CD14-positive monocyte (primary cell): ENCODE data around the gene GRIK4. TPM values are rescaled to one million over a fixed set of nuclear protein-coding genes. Genes with fewer than 3 reads are reported as not detected.

Source experiments
- DNase-seq, 3 donors: peaks; one replicate each; pipeline ENCODE4 v3.0.0-alpha.2; 2011 to 2022
- H2AFZ ChIP-seq: 2 replicates; pipeline ENCODE4 v1.6.0; 2012; ENCODE audit warnings: mild to moderate bottlenecking, low read depth, low read length, inconsistent platforms; ENCODE audit not compliant: insufficient read depth, poor library complexity, severe bottlenecking
- H3K27ac ChIP-seq, 2 donors: 1 replicate in 1 of 2; 2 replicates in 1 of 2; pipeline ENCODE4 v1.5.1; 2012 to 2013; ENCODE audit warnings: low read length in 2 of 2, control low read depth in 1 of 2, inconsistent platforms in 1 of 2, low read depth in 1 of 2, mild to moderate bottlenecking in 1 of 2
- H3K27me3 ChIP-seq, 2 donors: one replicate each; pipeline versions ENCODE4 v1.6.0 to v1.6.1; 2011 to 2013; ENCODE audit warnings: low read length in 2 of 2; ENCODE audit not compliant: control insufficient read depth in 2 of 2, insufficient read depth in 2 of 2
- H3K36me3 ChIP-seq, 2 donors: replicated peaks in 1 of 2; 1 replicate in 1 of 2; 2 replicates in 1 of 2; pipeline versions ENCODE4 v1.5.1 to v1.6.1; 2012 to 2013; ENCODE audit warnings: low read length in 2 of 2, control low read depth in 1 of 2, inconsistent platforms in 1 of 2, mild to moderate bottlenecking in 1 of 2; ENCODE audit not compliant: insufficient read depth in 2 of 2, control insufficient read depth in 1 of 2
- H3K4me1 ChIP-seq, 2 donors: 1 replicate in 1 of 2; 2 replicates in 1 of 2; pipeline versions ENCODE4 v1.5.1 to v1.6.1; 2012 to 2013; ENCODE audit warnings: low read length in 2 of 2, control low read depth in 1 of 2, inconsistent platforms in 1 of 2, mild to moderate bottlenecking in 1 of 2, moderate library complexity in 1 of 2; ENCODE audit not compliant: insufficient read depth in 2 of 2, control insufficient read depth in 1 of 2
- H3K4me2 ChIP-seq: replicated peaks from 2 replicates; pipeline ENCODE3; 2012; ENCODE audit warnings: low read length, moderate library complexity, mild to moderate bottlenecking; ENCODE audit not compliant: poor library complexity, severe bottlenecking; ENCODE audit errors: extremely low read depth
- H3K4me3 ChIP-seq, 3 experiments: fragments of 200-600 bp in 1 of 3; sonication (generic) in 1 of 3; replicated peaks in 1 of 3; 1 replicate in 2 of 3; 2 replicates in 1 of 3; pipeline ENCODE4 v1.5.1; 2011 to 2013; ENCODE audit warnings: low read length in 3 of 3, mild to moderate bottlenecking in 3 of 3, control low read depth in 2 of 3, low read depth in 2 of 3, inconsistent platforms in 1 of 3, moderate library complexity in 1 of 3
- H3K79me2 ChIP-seq: 2 replicates; pipeline ENCODE4 v1.6.0; 2012; ENCODE audit warnings: mild to moderate bottlenecking, control low read depth, inconsistent platforms, low read length, moderate library complexity; ENCODE audit not compliant: insufficient read depth
- H3K9ac ChIP-seq: 2 replicates; pipeline ENCODE4 v1.6.0; 2017; ENCODE audit warnings: low read length, mild to moderate bottlenecking; ENCODE audit not compliant: insufficient read depth, poor library complexity, severe bottlenecking
- H3K9me3 ChIP-seq, 2 donors: replicated peaks in 1 of 2; 1 replicate in 1 of 2; 2 replicates in 1 of 2; pipeline versions ENCODE4 v1.5.1 to v1.6.1; 2012 to 2013; ENCODE audit warnings: low read length in 2 of 2, control low read depth in 1 of 2; ENCODE audit not compliant: control insufficient read depth in 1 of 2, insufficient read depth in 1 of 2
- H4K20me1 ChIP-seq: 2 replicates; pipeline ENCODE4 v1.6.0; 2012; ENCODE audit warnings: mild to moderate bottlenecking, low read length, control low read depth, moderate library complexity; ENCODE audit not compliant: insufficient read depth
- H3K27ac Mint-ChIP-seq, 7 donors: one replicate each; pipeline ENCODE4 v1.8.0; 2020; ENCODE audit warnings: mild to moderate bottlenecking in 7 of 7, mixed read lengths in 7 of 7, moderate library complexity in 6 of 7, inconsistent platforms in 2 of 7
- H3K27me3 Mint-ChIP-seq, 3 donors: one replicate each; pipeline ENCODE4 v1.8.0; 2021 to 2022; ENCODE audit warnings: low read depth in 3 of 3, mild to moderate bottlenecking in 3 of 3, mixed read lengths in 3 of 3, moderate library complexity in 3 of 3, inconsistent platforms in 1 of 3
- H3K36me3 Mint-ChIP-seq, 2 donors: one replicate each; pipeline ENCODE4 v1.8.0; 2020; ENCODE audit warnings: mixed read lengths in 2 of 2, inconsistent platforms in 1 of 2, mild to moderate bottlenecking in 1 of 2
- H3K4me1 Mint-ChIP-seq: one replicate; pipeline ENCODE4 v1.8.0; 2020; ENCODE audit warnings: mild to moderate bottlenecking, mixed read lengths
- H3K4me3 Mint-ChIP-seq, 2 donors: one replicate each; pipeline ENCODE4 v1.8.0; 2020; ENCODE audit warnings: mild to moderate bottlenecking in 2 of 2, mixed read lengths in 2 of 2, moderate library complexity in 1 of 2
- H3K9me3 Mint-ChIP-seq, 7 donors: one replicate each; pipeline ENCODE4 v1.8.0; 2020 to 2022; ENCODE audit warnings: mixed read lengths in 7 of 7, mild to moderate bottlenecking in 6 of 7, moderate library complexity in 6 of 7, inconsistent platforms in 2 of 7
- WGBS: methylation state at CpG from one replicate; pipeline ENCODE4 v1.1.5; 2013; ENCODE audit warnings: missing lambda C conversion rate; ENCODE audit not compliant: insufficient coverage; 5-methylcytosine and 5-hydroxymethylcytosine counted together
- intact Hi-C, 2 donors: fragments of 100-400 bp; cut with micrococcal nuclease; formaldehyde crosslinking; loops; one replicate each; pipeline versions ENCODE4 v1.15.0 to v1.15.1; 2023
- polyA plus RNA-seq, 3 donors: library from polyadenylated mRNA; depleted of rRNA in 1 of 3; unstranded in 2 of 3; stranded (reverse) in 1 of 3; fragments of 300-500 nt in 2 of 3; fragments of >200 nt in 1 of 3; fragmentation: Illumina TruSeq in 2 of 3; gene quantifications; 1 replicate in 2 of 3; 2 replicates in 1 of 3; pipeline ENCODE4 v1.2.3, GENCODE V29; 2012 to 2021
- TF ChIP-seq, protein P1 (sequence below): fragments of 200-600 bp; IDR thresholded peaks from one replicate; pipeline ENCODE4 v1.8.0; 2022; ENCODE audit warnings: antibody characterized with exemption, mild to moderate bottlenecking

The GRIK4 gene
- polyA plus RNA-seq, 3 donors, result not detected

- Histone ChIP-seq H3K9ac (no peak overlapping the region), H3K4me1 (peaks cover 0 to 3% of the 10 kb centered on the region in 2 donors), H3K27me3 (peaks cover 26 to 33% of the 10 kb centered on the region in 2 donors), H3K4me3 (no peak overlapping the region), H3K36me3 (no peaks in the 10 kb centered on the region), H3K9me3 (no peaks in the 10 kb centered on the region), H3K4me2 (no peak overlapping the region), H2AFZ (no peak overlapping the region), H3K79me2 (no peaks in the 10 kb centered on the region), H3K27ac (no peak overlapping the region), H4K20me1 (no peaks in the 10 kb centered on the region)
- H3K27me3 Mint-ChIP-seq, result peaks cover 35 to 71% (median 60%) of the 10 kb centered on the region in 3 donors
- H3K4me1 Mint-ChIP-seq, result peaks cover 7% of the 10 kb centered on the region
- no peaks in the 10 kb centered on the region for H3K36me3 Mint-ChIP-seq
- TF ChIP-seq, protein P1, sequence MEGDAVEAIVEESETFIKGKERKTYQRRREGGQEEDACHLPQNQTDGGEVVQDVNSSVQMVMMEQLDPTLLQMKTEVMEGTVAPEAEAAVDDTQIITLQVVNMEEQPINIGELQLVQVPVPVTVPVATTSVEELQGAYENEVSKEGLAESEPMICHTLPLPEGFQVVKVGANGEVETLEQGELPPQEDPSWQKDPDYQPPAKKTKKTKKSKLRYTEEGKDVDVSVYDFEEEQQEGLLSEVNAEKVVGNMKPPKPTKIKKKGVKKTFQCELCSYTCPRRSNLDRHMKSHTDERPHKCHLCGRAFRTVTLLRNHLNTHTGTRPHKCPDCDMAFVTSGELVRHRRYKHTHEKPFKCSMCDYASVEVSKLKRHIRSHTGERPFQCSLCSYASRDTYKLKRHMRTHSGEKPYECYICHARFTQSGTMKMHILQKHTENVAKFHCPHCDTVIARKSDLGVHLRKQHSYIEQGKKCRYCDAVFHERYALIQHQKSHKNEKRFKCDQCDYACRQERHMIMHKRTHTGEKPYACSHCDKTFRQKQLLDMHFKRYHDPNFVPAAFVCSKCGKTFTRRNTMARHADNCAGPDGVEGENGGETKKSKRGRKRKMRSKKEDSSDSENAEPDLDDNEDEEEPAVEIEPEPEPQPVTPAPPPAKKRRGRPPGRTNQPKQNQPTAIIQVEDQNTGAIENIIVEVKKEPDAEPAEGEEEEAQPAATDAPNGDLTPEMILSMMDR, result no peak
- no peak overlapping the region for H3K4me3 Mint-ChIP-seq
- intact Hi-C loops, result no loop called here
- H3K27ac Mint-ChIP-seq, result no peak overlapping the region
- H3K9me3 Mint-ChIP-seq, result peaks cover 0 to 5% (median 0%) of the 10 kb centered on the region in 7 donors
- 100% methylated on average over 3 of the region's 7 CpGs for WGBS
- DNase-seq, result no peak
Measured at GRCh38 chr11:120686516-120686915, 175.0 kb downstream of the GRIK4 start.

DNA sequence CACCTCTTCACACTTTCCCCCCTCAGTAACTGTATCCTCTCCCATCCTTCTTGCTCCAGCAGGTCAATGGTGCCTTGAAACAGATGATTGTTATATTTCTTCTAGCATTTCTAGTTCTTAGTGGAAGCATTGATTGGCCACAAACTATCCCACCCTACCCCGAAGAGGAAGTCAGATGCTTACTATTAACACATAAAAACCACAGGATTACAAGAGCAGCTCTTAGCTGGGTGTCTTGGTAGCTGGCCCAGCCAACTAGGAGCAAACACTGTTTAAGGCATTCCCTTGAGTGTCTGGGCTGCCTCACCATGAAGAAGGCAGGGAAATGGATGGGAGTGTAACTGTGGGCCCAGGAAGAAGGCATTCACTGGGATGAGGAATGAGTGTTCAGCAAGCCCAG is 176.6 kb downstream of the GRIK4 start:
- intact Hi-C loops, result no loop called here
- TF ChIP-seq, protein P1, result no peak
- H3K27me3 Mint-ChIP-seq, result peaks cover 35 to 68% (median 57%) of the 10 kb centered on the region in 3 donors

More for the DNA sequence above, 176.6 kb downstream of the GRIK4 start:
- Histone ChIP-seq H4K20me1 (no peaks in the 10 kb centered on the region), H3K4me2 (no peak overlapping the region), H3K9ac (no peak overlapping the region), H3K9me3 (no peaks in the 10 kb centered on the region), H3K27ac (no peak overlapping the region), H3K4me3 (no peak overlapping the region), H2AFZ (no peak overlapping the region), H3K36me3 (no peaks in the 10 kb centered on the region), H3K27me3 (peaks cover 31% of the 10 kb centered on the region in 2 donors), H3K79me2 (no peaks in the 10 kb centered on the region), H3K4me1 (peaks cover 0 to 3% of the 10 kb centered on the region in 2 donors)
- peaks cover 7% of the 10 kb centered on the region for H3K4me1 Mint-ChIP-seq
- H3K9me3 Mint-ChIP-seq, result peaks cover 0 to 5% (median 0%) of the 10 kb centered on the region in 7 donors
- H3K4me3 Mint-ChIP-seq, result no peak overlapping the region
- H3K36me3 Mint-ChIP-seq, result no peaks in the 10 kb centered on the region
- DNase-seq, result no peak
- no peak overlapping the region for H3K27ac Mint-ChIP-seq
- WGBS, result no CpG with 5 or more reads among the region's 1 CpG
